Right cardiac atrium (tissue), 5 donors: ENCODE results near the gene SNRNP25. TPM values are rescaled to one million over a fixed set of nuclear protein-coding genes. Genes with fewer than 3 reads are reported as not detected.
A peak's percentile ranks its signal among the peaks of the same experiment; 100 is the strongest.
"Not testable (repeated sequence)": the region's sequence is repeated elsewhere in the genome, so short reads cannot be mapped to it uniquely, and the experiment has no call there.

Experiments
- ATAC-seq, 2 donors: fragments of 200-7000 bp; cut with Tn5 transposase; one replicate each; pipeline versions ENCODE4 v1.8.0 to v1.9.1; 2020; ENCODE audit warnings: moderate library complexity in 2 of 2, mild to moderate bottlenecking in 1 of 2
- DNase-seq, 3 donors: peaks; one replicate each; pipeline ENCODE4 v3.0.0-alpha.2; 2020
- H3K27ac ChIP-seq: one replicate; pipeline ENCODE4 v1.5.1; 2013; ENCODE audit warnings: mild to moderate bottlenecking, low read length, control low read depth, moderate library complexity
- H3K27me3 ChIP-seq: one replicate; pipeline ENCODE4 v1.6.1; 2013; ENCODE audit not compliant: control insufficient read depth, insufficient read depth
- H3K4me1 ChIP-seq: one replicate; pipeline ENCODE4 v1.6.1; 2013; ENCODE audit warnings: low read length; ENCODE audit not compliant: control insufficient read depth, insufficient read depth
- H3K4me3 ChIP-seq: one replicate; pipeline ENCODE4 v1.5.1; 2013; ENCODE audit warnings: low read length, control low read depth
- H3K9me3 ChIP-seq: one replicate; pipeline ENCODE4 v1.6.1; 2013; ENCODE audit warnings: low read length; ENCODE audit not compliant: control insufficient read depth
- WGBS: extraction: QIAGEN DNeasy Blood & Tissue Kit; methylation state at CpG from one replicate; pipeline ENCODE4 v1.1.7; 2013; 5-methylcytosine and 5-hydroxymethylcytosine counted together
- intact Hi-C, 4 donors: fragments of 100-400 bp; cut with DNase I; formaldehyde crosslinking; loops; one replicate each; pipeline versions ENCODE4 v1.11.0 to v1.14.0; 2022 to 2023
- long read RNA-seq, 4 donors: library from polyadenylated mRNA; unstranded; transcript quantifications; one replicate each; pipeline ENCODE4 v2.0.0, GENCODE V29; 2020 to 2021
- polyA plus RNA-seq: library from polyadenylated mRNA; stranded (reverse); fragments of 200-250 nt; gene quantifications from one replicate; pipeline ENCODE4 v1.2.3, GENCODE V29; 2013
- total RNA-seq, 4 donors: library from RNA; stranded (reverse); fragmentation: NEBNext Ultra II Directional; extraction: Animal tissue kit (Norgen Biotek cat#: 25700); gene quantifications; one replicate each; pipeline ENCODE4 v1.2.1, GENCODE V29; 2021
- donor health status: healthy with polysubstance abuse.
- donor health status: DM: no; HTN: yes; CAD: no.
- donor health status: DM: no; HTN: no; CAD: no.
- donor health status: DM: no; HTN: yes; CAD: no; lungs with severe emphysema.
- donor health status: DM: yes; HTN: yes; CAD: no.

SNRNP25 gene
- total RNA-seq = 10 to 100 TPM; 54.8 to 71.4 (median 62.3) TPM
- 108 TPM for polyA plus RNA-seq
- long read RNA-seq, donor 1, transcript SNRNP25-201 (5 exons, 1,905 nt) = major isoform, 79 of 82 reads
- long read RNA-seq, donor 1, partial matches to known transcripts = 1 of 82 reads
- long read RNA-seq, donor 1, other reads (novel, unspliced or antisense) = 1 of 82 reads
- long read RNA-seq, donor 2, transcript SNRNP25-201 (5 exons, 1,905 nt) = major isoform, 56 of 60 reads
- long read RNA-seq, donor 2, partial matches to known transcripts = 2 of 60 reads
- long read RNA-seq, donor 2, other reads (novel, unspliced or antisense) = 1 of 60 reads
- long read RNA-seq, donor 3, transcript SNRNP25-201 (5 exons, 1,905 nt) = major isoform, 48 of 53 reads
- long read RNA-seq, donor 3, partial matches to known transcripts = 3 of 53 reads
- long read RNA-seq, donor 3, other reads (novel, unspliced or antisense) = 1 of 53 reads
- long read RNA-seq, donor 4, transcript SNRNP25-201 (5 exons, 1,905 nt) = major isoform, 33 of 36 reads
- long read RNA-seq, donor 4, partial matches to known transcripts = 0 of 36 reads
- long read RNA-seq, donor 4, other reads (novel, unspliced or antisense) = 2 of 36 reads

GRCh38 chr16:53346-54236 lies at the start of gene SNRNP25, which contains the start of gene POLR3K:
SNRNP25 (plus strand) TSS chr16:53828; CDS start chr16:54017, 189 bp downstream.
POLR3K (minus strand) TSS chr16:53608; CDS start chr16:53586, 22 bp downstream.
- DNase-seq (peak; percentile 99 to 100 (median 100)), ATAC-seq (peak; percentile 96)
- Histone ChIP-seq H3K27me3 (no peaks in the 10 kb centered on the region), H3K9me3 (no peaks in the 10 kb centered on the region), H3K4me1 (no peaks in the 10 kb centered on the region), H3K27ac (peak within 1 kb of the TSS; percentile 76), H3K4me3 (peak within 1 kb of the TSS; percentile 64)
- intact Hi-C loops = no loop called here
- WGBS = under 1% methylated on average over 91 of the region's 91 CpGs

- WGBS = 72% methylated on average over 48 of the region's 48 CpGs
- no peak overlapping the region for H3K27ac ChIP-seq
- H3K4me1 ChIP-seq = no peaks in the 10 kb centered on the region
- DNase-seq = peak in 1 of 3 donors; percentile 61
- no peaks in the 10 kb centered on the region for H3K27me3 ChIP-seq
- intact Hi-C loops = no loop called here
- ATAC-seq = peak; percentile 91 to 93
- no peak overlapping the region for H3K4me3 ChIP-seq
- no peaks in the 10 kb centered on the region for H3K9me3 ChIP-seq
Observed at GRCh38 chr16:9903-10665, 43.5 kb upstream of the SNRNP25 start.

DNA sequence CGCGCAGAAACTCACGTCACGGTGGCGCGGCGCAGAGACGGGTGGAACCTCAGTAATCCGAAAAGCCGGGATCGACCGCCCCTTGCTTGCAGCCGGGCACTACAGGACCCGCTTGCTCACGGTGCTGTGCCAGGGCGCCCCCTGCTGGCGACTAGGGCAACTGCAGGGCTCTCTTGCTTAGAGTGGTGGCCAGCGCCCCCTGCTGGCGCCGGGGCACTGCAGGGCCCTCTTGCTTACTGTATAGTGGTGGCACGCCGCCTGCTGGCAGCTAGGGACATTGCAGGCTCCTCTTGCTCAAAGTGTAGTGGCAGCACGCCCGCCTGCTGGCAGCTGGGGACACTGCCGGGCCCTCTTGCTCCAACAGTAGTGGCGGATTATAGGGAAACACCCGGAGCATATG lies 42.9 kb upstream of the SNRNP25 start:
- H3K27ac ChIP-seq, ATAC-seq, H3K27me3 ChIP-seq, H3K9me3 ChIP-seq, H3K4me1 ChIP-seq, intact Hi-C loops, H3K4me3 ChIP-seq: not testable (repeated sequence)
- 17% methylated on average over 8 of the region's 27 CpGs for WGBS
- DNase-seq = peak; percentile 94 to 99 (median 98)

DNA sequence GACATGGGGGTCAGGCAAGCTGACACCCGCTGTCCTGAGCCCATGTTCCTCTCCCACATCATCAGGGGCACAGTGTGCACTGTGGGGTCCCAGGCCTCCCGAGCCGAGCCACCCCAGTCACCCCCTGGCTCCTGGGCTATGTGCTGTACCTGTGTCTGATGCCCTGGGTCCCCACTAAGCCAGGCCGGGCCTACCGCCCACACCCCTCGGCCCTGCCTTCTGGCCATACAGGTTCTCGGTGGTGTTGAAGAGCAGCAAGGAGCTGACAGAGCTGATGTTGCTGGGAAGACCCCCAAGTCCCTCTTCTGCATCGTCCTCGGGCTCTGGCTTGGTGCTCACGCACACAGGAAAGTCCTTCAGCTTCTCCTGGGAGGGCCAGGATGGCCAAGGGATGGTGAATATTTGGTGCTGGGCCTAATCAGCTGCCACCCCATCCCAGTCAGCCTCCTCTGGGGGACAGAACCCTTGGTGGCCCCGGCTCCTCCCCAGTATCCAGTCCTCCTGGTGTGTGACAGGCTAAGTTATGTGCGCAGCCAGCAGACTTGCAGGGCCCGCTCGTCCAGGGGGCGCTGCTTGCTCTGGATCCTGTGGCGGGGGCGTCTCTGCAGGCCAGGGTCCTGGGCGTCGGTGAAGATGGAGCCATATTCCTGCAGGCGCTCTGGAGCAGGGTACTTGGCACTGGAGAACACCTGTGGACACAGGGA lies 36.4 kb upstream of the SNRNP25 start:
- intact Hi-C loops, H3K9me3 ChIP-seq, DNase-seq, H3K27me3 ChIP-seq, H3K4me1 ChIP-seq, H3K4me3 ChIP-seq, H3K27ac ChIP-seq, ATAC-seq: not testable (repeated sequence)
- 89% methylated on average over 19 of the region's 20 CpGs for WGBS

GRCh38 chr16:20886-21285 lies 32.7 kb upstream of the SNRNP25 start:
- H3K27ac ChIP-seq, H3K9me3 ChIP-seq, H3K4me1 ChIP-seq, DNase-seq, intact Hi-C loops, ATAC-seq, H3K4me3 ChIP-seq, H3K27me3 ChIP-seq: not testable (repeated sequence)
- WGBS = 88% methylated on average over 12 of the region's 12 CpGs

- H3K9me3 ChIP-seq, H3K27ac ChIP-seq, H3K4me3 ChIP-seq, intact Hi-C loops, H3K4me1 ChIP-seq, H3K27me3 ChIP-seq, DNase-seq: not testable (repeated sequence)
- ATAC-seq = peak in 1 of 2 donors; percentile 57
- 89% methylated on average over 13 of the region's 22 CpGs for WGBS
Observed at GRCh38 chr16:24151-24550, 29.5 kb upstream of the SNRNP25 start.

GRCh38 chr16:25926-26348 lies 27.7 kb upstream of the SNRNP25 start:
- 60% methylated on average over 2 of the region's 5 CpGs for WGBS
- H3K27me3 ChIP-seq, H3K9me3 ChIP-seq, H3K27ac ChIP-seq, intact Hi-C loops, H3K4me3 ChIP-seq, DNase-seq, ATAC-seq, H3K4me1 ChIP-seq: not testable (repeated sequence)

- H3K4me3 ChIP-seq, H3K27ac ChIP-seq, H3K9me3 ChIP-seq, DNase-seq, ATAC-seq, H3K27me3 ChIP-seq, intact Hi-C loops, H3K4me1 ChIP-seq: not testable (repeated sequence)
- 74% methylated on average over 5 of the region's 7 CpGs for WGBS
Observed at GRCh38 chr16:30627-31026, 23.0 kb upstream of the SNRNP25 start.

GRCh38 chr16:33154-33876 lies 20.3 kb upstream of the SNRNP25 start:
- ATAC-seq, H3K4me1 ChIP-seq, DNase-seq, H3K4me3 ChIP-seq, H3K27ac ChIP-seq, H3K9me3 ChIP-seq, intact Hi-C loops, H3K27me3 ChIP-seq: not testable (repeated sequence)
- WGBS = 83% methylated on average over 4 of the region's 8 CpGs
